ENCODE data around the gene XRN2. TPM values are rescaled to one million over a fixed set of nuclear protein-coding genes. Genes with fewer than 3 reads are reported as not detected.
A peak's percentile ranks its signal among the peaks of the same experiment; 100 is the strongest.

Gene XRN2
- total and polyA plus RNA-seq, 2 donors = 29.5 to 69.6 TPM

DNA sequence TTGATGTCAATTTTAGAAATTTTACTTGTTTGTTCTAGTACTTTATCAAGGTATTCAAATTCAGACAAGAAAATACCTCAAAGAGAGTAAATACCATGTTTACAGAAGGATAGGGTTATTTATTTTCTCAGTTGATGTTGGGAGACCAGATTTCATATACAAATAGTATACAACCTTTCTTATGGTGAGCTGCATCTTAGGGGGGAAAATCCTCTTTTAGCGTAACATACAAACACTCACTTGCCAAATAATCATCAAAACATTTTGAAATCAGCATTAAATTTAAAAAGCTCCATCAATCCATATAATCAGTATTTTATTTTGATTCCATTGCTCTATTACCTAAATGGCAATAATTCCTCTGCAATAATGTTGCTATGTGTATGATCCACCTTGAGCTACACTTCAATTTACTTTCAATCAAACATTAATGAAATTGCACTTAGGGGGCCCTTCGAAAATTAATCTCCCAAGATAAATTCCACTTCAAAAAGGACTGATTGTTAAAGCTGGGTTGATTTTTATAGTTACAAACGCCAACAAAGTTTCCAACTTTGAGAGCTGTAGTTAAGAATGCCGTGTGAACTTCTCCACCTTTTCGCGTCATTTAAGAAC lies 92.0 kb downstream of the XRN2 start:
- Histone ChIP-seq H3K4me3 (ENCODE audit: low read length in 2 of 2) (no peak overlapping the region), H3K27ac (ENCODE audit: low read depth in 1 of 2, low read length in 1 of 2) (no peak overlapping the region), H3K4me1 (ENCODE audit: control insufficient read depth in 2 of 2, insufficient read depth in 2 of 2, low read length in 2 of 2) (peaks cover 4 to 12% of the 10 kb centered on the region in 2 donors), H3K27me3 (ENCODE audit: control insufficient read depth in 2 of 2, insufficient read depth in 1 of 2, low read length in 1 of 2) (peaks cover 66 to 93% of the 10 kb centered on the region in 2 donors), H3K9me3 (ENCODE audit: control insufficient read depth in 2 of 2, insufficient read depth in 1 of 2, low read length in 1 of 2) (peaks cover 0 to 2% of the 10 kb centered on the region in 2 donors), H3K36me3 (ENCODE audit: control insufficient read depth in 2 of 2, insufficient read depth in 2 of 2, low read length in 1 of 2) (no peaks in the 10 kb centered on the region)
- 11% methylated on average over 6 of the region's 6 CpGs for WGBS
- no peak for DNase-seq (ENCODE audit: low read depth in 6 of 9, low spot score in 9 of 9)

DNA sequence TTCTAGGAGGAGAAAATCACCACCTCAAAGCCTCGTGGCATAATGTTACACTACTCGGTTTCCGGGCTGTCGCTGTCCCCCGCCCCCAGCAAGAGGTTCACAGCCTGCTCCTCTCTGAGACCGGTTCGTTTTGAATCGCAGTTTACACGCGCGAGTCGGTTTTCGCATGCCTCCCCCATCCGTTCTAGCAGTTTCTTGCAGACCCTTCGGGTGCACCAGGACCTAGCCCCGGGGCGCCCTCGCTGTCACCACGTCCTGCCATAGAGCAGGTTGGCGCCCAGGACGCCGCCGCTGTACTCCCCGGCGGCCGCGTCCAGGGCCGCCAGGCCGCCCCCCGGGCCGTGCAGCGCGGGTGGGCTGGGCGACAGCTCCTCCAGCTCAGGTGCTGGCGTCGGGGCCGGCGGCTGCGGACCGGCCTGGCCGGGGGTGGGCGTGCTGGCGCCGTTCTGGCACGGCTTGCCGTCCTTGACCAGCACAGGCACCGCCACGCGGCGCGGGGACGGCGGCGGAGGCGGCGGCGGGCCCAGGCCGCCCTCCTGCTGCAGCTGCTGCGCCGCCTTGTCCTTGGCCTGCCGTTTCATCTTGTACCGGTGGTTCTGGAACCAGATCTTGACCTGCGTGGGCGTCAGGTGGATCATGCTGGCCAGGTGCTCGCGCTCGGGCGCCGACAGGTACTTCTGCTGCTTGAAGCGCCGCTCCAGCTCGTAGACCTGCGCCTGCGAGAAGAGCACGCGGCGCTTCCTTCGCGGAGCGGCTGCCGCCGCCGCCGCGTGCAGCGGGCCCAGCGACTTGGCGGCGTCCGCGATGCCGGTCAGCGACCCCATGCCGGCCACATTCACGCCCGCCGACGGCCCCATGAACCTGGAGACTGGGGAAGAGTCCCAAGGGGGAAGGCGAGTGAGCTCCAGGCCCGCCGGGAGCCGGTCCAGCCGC lies 92.8 kb downstream of the XRN2 start:
- Histone ChIP-seq H3K4me3 (ENCODE audit: low read length in 2 of 2) (peak overlapping the region in 1 of 2 donors; percentile 39), H3K27ac (ENCODE audit: low read depth in 1 of 2, low read length in 1 of 2) (no peak overlapping the region), H3K9me3 (ENCODE audit: control insufficient read depth in 2 of 2, insufficient read depth in 1 of 2, low read length in 1 of 2) (peaks cover 0 to 2% of the 10 kb centered on the region in 2 donors), H3K36me3 (ENCODE audit: control insufficient read depth in 2 of 2, insufficient read depth in 2 of 2, low read length in 1 of 2) (no peaks in the 10 kb centered on the region), H3K27me3 (ENCODE audit: control insufficient read depth in 2 of 2, insufficient read depth in 1 of 2, low read length in 1 of 2) (peaks cover 70 to 97% of the 10 kb centered on the region in 2 donors), H3K4me1 (ENCODE audit: control insufficient read depth in 2 of 2, insufficient read depth in 2 of 2, low read length in 2 of 2) (peaks cover 4 to 12% of the 10 kb centered on the region in 2 donors)
- DNase-seq (ENCODE audit: low read depth in 6 of 9, low spot score in 9 of 9) = peak in 6 of 9 donors; percentile 36 to 80 (median 52)
- WGBS = 6% methylated on average over 103 of the region's 103 CpGs

DNA sequence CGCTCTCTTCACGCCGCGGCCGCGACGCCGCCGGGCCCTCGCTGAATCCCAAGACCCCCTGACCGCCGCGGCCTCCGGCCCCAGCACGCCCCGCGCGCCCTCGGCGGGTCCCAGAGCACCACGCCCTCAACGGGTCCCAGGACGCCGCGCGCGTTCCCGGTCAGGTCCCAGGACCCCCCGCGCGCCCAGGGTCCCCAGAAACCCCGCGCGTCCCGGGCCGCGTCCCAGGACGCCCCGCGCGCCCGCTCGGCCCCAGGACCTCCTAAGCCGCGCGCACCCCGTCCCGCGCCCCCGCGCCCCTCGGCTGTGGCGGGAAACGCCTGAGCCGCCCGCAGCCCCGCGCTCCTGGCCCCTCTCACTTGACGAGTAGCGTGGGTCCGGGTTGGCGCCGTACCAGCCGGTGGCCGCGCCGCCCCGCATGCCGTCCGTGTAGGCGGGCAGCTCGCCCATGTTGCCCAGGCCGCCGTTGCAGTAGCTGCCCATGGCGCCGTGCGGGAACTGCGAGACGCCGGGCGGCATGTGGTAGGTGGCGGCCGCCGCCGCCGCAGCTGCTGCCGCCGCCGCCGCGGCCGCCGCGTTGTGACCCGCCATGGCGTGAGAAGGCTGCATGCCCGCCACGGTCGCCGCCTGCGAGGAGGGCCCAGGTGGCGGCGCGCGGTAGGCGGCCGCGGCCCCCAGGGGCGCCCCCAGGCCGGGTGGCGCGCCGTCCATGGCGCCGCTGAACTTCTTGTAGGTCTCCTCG lies 93.6 kb downstream of the XRN2 start:
- H3K36me3 ChIP-seq (ENCODE audit: control insufficient read depth in 2 of 2, insufficient read depth in 2 of 2, low read length in 1 of 2) = no peaks in the 10 kb centered on the region
- DNase-seq (ENCODE audit: low read depth in 6 of 9, low spot score in 9 of 9) = peak in 1 of 9 donors; percentile 9
- peaks cover 4 to 12% of the 10 kb centered on the region in 2 donors for H3K4me1 ChIP-seq (ENCODE audit: control insufficient read depth in 2 of 2, insufficient read depth in 2 of 2, low read length in 2 of 2)
- H3K9me3 ChIP-seq (ENCODE audit: control insufficient read depth in 2 of 2, insufficient read depth in 1 of 2, low read length in 1 of 2) = peaks cover 0 to 2% of the 10 kb centered on the region in 2 donors
- H3K4me3 ChIP-seq (ENCODE audit: low read length in 2 of 2) = peak overlapping the region in 1 of 2 donors; percentile 39
- peaks cover 63 to 97% of the 10 kb centered on the region in 2 donors for H3K27me3 ChIP-seq (ENCODE audit: control insufficient read depth in 2 of 2, insufficient read depth in 1 of 2, low read length in 1 of 2)
- 3% methylated on average over 116 of the region's 116 CpGs for WGBS
- H3K27ac ChIP-seq (ENCODE audit: low read depth in 1 of 2, low read length in 1 of 2) = no peak overlapping the region

DNA sequence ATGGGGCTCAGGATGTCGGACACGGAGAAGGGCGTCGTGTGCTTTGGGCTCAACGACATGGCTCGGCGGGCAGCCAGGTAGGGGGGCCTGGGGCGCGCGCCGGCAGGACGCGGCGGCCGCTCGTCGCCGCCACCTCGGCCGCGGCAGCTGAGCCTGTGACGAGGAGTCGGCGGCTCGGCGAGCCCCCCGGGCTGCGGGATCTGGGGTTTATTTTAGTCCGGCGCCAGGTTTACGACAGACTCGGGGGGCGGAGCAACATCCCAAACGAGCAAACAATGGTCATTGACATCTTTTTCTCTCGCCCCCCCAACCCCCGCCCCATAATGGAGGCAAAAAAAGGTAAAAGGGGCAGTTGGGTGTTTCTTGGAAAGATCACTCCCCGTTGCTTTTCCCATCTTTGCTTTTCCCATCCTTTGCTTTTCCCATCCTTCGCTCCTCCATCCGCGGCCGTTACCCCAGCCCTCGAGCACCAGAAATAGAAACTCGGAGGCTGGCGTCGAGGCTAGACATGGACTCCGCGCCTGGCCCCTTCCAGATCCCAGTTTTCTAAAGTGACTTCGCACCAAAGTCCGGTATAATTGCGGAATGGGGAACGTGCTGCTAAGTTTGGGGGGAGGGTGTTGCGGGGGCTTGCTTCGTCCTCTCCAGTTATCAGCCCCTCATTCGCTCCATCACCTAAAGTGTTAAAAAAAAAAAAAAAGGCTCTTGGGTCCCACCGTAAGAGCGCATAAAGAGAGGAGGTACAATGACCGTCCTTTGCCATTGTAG lies 94.4 kb downstream of the XRN2 start, which contains the start of gene NKX2-4:
Gene NKX2-4, minus strand, starts transcription at position 186 of the 768 bp plus-strand sequence. Its CDS starts 127 bp downstream, at position 59.
- Histone ChIP-seq H3K36me3 (ENCODE audit: control insufficient read depth in 2 of 2, insufficient read depth in 2 of 2, low read length in 1 of 2) (no peaks in the 10 kb centered on the region), H3K27ac (ENCODE audit: low read depth in 1 of 2, low read length in 1 of 2) (no peak within 1 kb of the TSS), H3K4me3 (ENCODE audit: low read length in 2 of 2) (peak within 1 kb of the TSS in 1 of 2 donors; percentile 39), H3K4me1 (ENCODE audit: control insufficient read depth in 2 of 2, insufficient read depth in 2 of 2, low read length in 2 of 2) (peaks cover 4 to 12% of the 10 kb centered on the region in 2 donors), H3K9me3 (ENCODE audit: control insufficient read depth in 2 of 2, insufficient read depth in 1 of 2, low read length in 1 of 2) (peaks cover 0 to 2% of the 10 kb centered on the region in 2 donors), H3K27me3 (ENCODE audit: control insufficient read depth in 2 of 2, insufficient read depth in 1 of 2, low read length in 1 of 2) (peaks cover 56 to 92% of the 10 kb centered on the region in 2 donors)
- WGBS = 10% methylated on average over 57 of the region's 57 CpGs
- peak in 1 of 9 donors; percentile 9 for DNase-seq (ENCODE audit: low read depth in 6 of 9, low spot score in 9 of 9)

DNA sequence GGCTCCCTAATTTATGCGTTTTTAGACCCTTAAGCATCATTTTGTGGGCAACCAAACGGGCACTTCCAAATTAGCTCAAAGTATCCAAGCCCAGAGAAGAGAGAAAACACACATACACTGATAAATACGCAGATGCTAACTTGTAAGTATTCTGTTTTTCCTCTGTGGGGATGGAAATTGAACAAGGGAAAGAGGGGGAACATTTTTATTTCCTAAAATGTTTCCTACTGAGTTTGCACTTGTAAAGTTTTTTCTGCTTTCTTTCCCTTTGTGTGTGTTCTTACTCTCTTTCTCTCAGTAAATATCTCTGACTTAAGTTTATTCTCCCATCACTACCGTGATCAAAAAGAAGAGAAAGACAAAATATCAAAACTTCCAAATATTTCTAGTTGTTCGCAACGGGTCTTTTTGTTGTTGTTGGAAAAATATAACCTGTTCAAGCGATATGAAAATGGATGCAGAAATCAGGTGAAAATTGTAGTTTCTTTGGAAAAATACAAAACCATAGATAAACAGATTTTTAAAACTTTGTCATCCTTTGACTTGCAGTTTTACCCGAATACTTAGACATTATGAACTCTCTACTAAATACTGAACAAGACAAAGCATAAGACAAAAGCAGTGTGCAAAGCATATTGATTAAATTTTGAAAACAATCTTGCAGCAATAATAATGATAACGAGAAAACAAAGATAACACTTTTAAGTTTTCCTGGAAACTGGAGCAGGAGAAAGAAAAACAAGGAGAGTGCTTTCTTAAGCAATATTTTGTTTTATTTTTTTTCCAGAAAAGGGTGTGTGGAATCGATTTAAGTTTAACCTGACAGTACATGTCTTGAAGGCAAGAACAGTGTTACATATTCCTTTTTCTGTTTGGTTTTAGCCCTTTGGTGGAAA lies 95.2 kb downstream of the XRN2 start:
- peak in 1 of 9 donors; percentile 38 for DNase-seq (ENCODE audit: low read depth in 6 of 9, low spot score in 9 of 9)
- H3K9me3 ChIP-seq (ENCODE audit: control insufficient read depth in 2 of 2, insufficient read depth in 1 of 2, low read length in 1 of 2) = peaks cover 0 to 2% of the 10 kb centered on the region in 2 donors
- H3K4me3 ChIP-seq (ENCODE audit: low read length in 2 of 2) = no peak overlapping the region

DNA sequence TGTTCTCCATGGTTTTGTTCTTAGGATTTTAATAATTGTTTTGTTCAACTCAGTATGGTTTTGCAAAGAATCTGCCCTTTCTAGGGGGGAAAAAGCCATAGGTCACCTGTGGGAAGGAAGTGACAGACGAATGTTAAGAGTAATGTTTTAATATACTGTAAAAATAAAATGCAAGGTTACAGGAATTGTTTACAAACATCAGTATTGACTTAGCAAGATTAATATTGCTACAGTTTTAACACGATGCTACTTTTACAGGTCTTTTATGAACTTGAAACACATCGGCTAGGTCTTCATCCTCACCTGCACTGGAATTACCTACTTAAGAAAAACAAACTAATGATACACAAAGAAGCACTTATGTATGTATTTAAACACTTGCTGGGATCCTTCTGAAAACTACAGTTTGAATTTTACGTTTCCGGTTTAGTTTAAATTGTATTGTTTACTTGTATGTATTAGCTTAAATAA lies 95.9 kb downstream of the XRN2 start:
- Histone ChIP-seq H3K4me1 (ENCODE audit: control insufficient read depth in 2 of 2, insufficient read depth in 2 of 2, low read length in 2 of 2) (peaks cover 4 to 12% of the 10 kb centered on the region in 2 donors), H3K9me3 (ENCODE audit: control insufficient read depth in 2 of 2, insufficient read depth in 1 of 2, low read length in 1 of 2) (peaks cover 0 to 2% of the 10 kb centered on the region in 2 donors), H3K36me3 (ENCODE audit: control insufficient read depth in 2 of 2, insufficient read depth in 2 of 2, low read length in 1 of 2) (no peaks in the 10 kb centered on the region), H3K27me3 (ENCODE audit: control insufficient read depth in 2 of 2, insufficient read depth in 1 of 2, low read length in 1 of 2) (peaks cover 46 to 81% of the 10 kb centered on the region in 2 donors), H3K4me3 (ENCODE audit: low read length in 2 of 2) (no peak overlapping the region), H3K27ac (ENCODE audit: low read depth in 1 of 2, low read length in 1 of 2) (no peak overlapping the region)
- DNase-seq (ENCODE audit: low read depth in 6 of 9, low spot score in 9 of 9) = no peak
- WGBS = 28% methylated on average over 5 of the region's 5 CpGs

More for the DNA sequence above, 95.2 kb downstream of the XRN2 start:
- 22% methylated on average over 10 of the region's 10 CpGs for WGBS
- H3K27ac ChIP-seq (ENCODE audit: low read depth in 1 of 2, low read length in 1 of 2) = no peak overlapping the region
- H3K36me3 ChIP-seq (ENCODE audit: control insufficient read depth in 2 of 2, insufficient read depth in 2 of 2, low read length in 1 of 2) = no peaks in the 10 kb centered on the region
- peaks cover 51 to 88% of the 10 kb centered on the region in 2 donors for H3K27me3 ChIP-seq (ENCODE audit: control insufficient read depth in 2 of 2, insufficient read depth in 1 of 2, low read length in 1 of 2)
- H3K4me1 ChIP-seq (ENCODE audit: control insufficient read depth in 2 of 2, insufficient read depth in 2 of 2, low read length in 2 of 2) = peaks cover 4 to 12% of the 10 kb centered on the region in 2 donors

DNA sequence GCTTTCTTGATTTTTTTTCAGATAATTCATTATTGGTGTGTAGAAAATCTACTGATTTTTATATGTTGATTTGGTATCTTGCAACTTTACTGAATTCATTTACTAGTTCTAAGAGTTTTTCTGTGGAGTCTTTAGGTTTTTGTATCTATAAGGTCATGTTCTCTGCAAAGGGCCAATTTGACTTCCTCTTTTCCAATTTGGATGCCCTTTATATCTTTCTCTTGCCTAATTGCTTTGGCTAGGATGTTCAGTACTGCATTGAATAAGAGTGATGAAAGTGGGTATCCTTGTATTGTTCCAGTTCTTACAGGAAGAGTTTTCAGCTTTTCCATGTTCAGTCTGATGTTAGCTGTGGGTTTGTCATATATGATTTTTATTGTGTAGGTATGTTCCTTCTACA lies 108.6 kb downstream of the XRN2 start:
- Histone ChIP-seq H3K9me3 (ENCODE audit: control insufficient read depth in 2 of 2, insufficient read depth in 1 of 2, low read length in 1 of 2) (peaks cover 0 to 1% of the 10 kb centered on the region in 2 donors), H3K4me1 (ENCODE audit: control insufficient read depth in 2 of 2, insufficient read depth in 2 of 2, low read length in 2 of 2) (no peaks in the 10 kb centered on the region), H3K27me3 (ENCODE audit: control insufficient read depth in 2 of 2, insufficient read depth in 1 of 2, low read length in 1 of 2) (peaks cover 0 to 8% of the 10 kb centered on the region in 2 donors), H3K4me3 (ENCODE audit: low read length in 2 of 2) (no peak overlapping the region), H3K36me3 (ENCODE audit: control insufficient read depth in 2 of 2, insufficient read depth in 2 of 2, low read length in 1 of 2) (no peaks in the 10 kb centered on the region), H3K27ac (ENCODE audit: low read depth in 1 of 2, low read length in 1 of 2) (no peak overlapping the region)
- DNase-seq (ENCODE audit: low read depth in 6 of 9, low spot score in 9 of 9) = no peak
